Karpas-422 (cell line): ENCODE measurements around the gene CFAP99. TPM values are rescaled to one million over a fixed set of nuclear protein-coding genes. Genes with fewer than 3 reads are reported as not detected.

Source experiments
- DNase-seq: peaks from one replicate; pipeline ENCODE4 v3.0.0-alpha.2; 2015
- H2AFZ ChIP-seq: fragments of 200-600 bp; sonication (generic); 2 replicates; pipeline ENCODE4 v1.6.1; 2014; ENCODE audit warnings: antibody characterized with exemption, low read length, mixed read lengths
- H3K27ac ChIP-seq: fragments of 200-600 bp; sonication (generic); 2 replicates; pipeline ENCODE4 v1.5.1; 2014; ENCODE audit warnings: mild to moderate bottlenecking, low read length, moderate library complexity
- H3K27me3 ChIP-seq: fragments of 200-600 bp; sonication (generic); 2 replicates; pipeline ENCODE4 v1.6.1; 2014; ENCODE audit warnings: low read length, mixed read lengths
- H3K36me3 ChIP-seq: fragments of 200-600 bp; sonication (generic); 2 replicates; pipeline ENCODE4 v1.6.1; 2014; ENCODE audit warnings: low read length, mixed read lengths; ENCODE audit not compliant: insufficient read depth
- H3K4me1 ChIP-seq: fragments of 200-600 bp; sonication (generic); 2 replicates; pipeline ENCODE4 v1.6.1; 2014; ENCODE audit warnings: mild to moderate bottlenecking, low read length, mixed read lengths
- H3K4me2 ChIP-seq: fragments of 200-600 bp; sonication (generic); 2 replicates; pipeline ENCODE4 v1.6.1; 2014; ENCODE audit warnings: low read length, low read depth, mild to moderate bottlenecking; ENCODE audit not compliant: poor library complexity, severe bottlenecking
- H3K4me3 ChIP-seq: fragments of 200-600 bp; sonication (generic); 2 replicates; pipeline ENCODE4 v1.5.1; 2014; ENCODE audit warnings: mild to moderate bottlenecking, antibody characterized with exemption, low read length, mixed read lengths
- H3K79me2 ChIP-seq: fragments of 200-600 bp; sonication (generic); 2 replicates; pipeline ENCODE4 v1.6.1; 2014; ENCODE audit warnings: mild to moderate bottlenecking, low read length, mixed read lengths
- H3K9ac ChIP-seq: fragments of 200-600 bp; sonication (generic); 2 replicates; pipeline ENCODE4 v1.6.0; 2014; ENCODE audit warnings: low read length
- H3K9me2 ChIP-seq: fragments of 200-600 bp; sonication (generic), shearing (Covaris generic); replicated peaks from 2 replicates; pipeline ENCODE4 v1.6.0; 2014; ENCODE audit warnings: mild to moderate bottlenecking, low read length, moderate library complexity; ENCODE audit not compliant: insufficient read depth
- H3K9me3 ChIP-seq: fragments of 300-700, 200-600 bp; sonication (generic); 2 replicates; pipeline ENCODE4 v1.6.1; 2014; ENCODE audit warnings: low read length, mixed read lengths
- H4K20me1 ChIP-seq: fragments of 200-600 bp; sonication (generic); 2 replicates; pipeline ENCODE4 v1.6.1; 2014; ENCODE audit warnings: mild to moderate bottlenecking, antibody characterized with exemption, low read length, low read depth; ENCODE audit not compliant: insufficient read depth
- total RNA-seq: library from RNA; depleted of rRNA; stranded (reverse); fragments of >200 nt; shearing (Covaris generic); gene quantifications from 2 replicates; pipeline ENCODE4 v1.2.3, GENCODE V29; 2014; ENCODE audit warnings: low replicate concordance

CFAP99 gene
- total RNA-seq, 1 experiment from 2014 or later, result 0.67 TPM

- Histone ChIP-seq H2AFZ (peak overlapping the region; percentile 59; the same call in 1 of the 2 replicates), H3K4me2 (peak overlapping the region; percentile 52), H3K27ac (no peak overlapping the region)
Measured at GRCh38 chr4:2442175-2442993, 23.6 kb downstream of the CFAP99 start.

GRCh38 chr4:2443061-2443730 lies 24.4 kb downstream of the CFAP99 start:
- Histone ChIP-seq H3K27me3 (no peaks in the 10 kb centered on the region), H3K36me3 (no peaks in the 10 kb centered on the region; the same call in 1 of the 2 replicates), H4K20me1 (no peaks in the 10 kb centered on the region), H3K9me3 (no peaks in the 10 kb centered on the region), H3K27ac (no peak overlapping the region), H3K9ac (no peak overlapping the region), H3K4me1 (peaks cover 9% of the 10 kb centered on the region), H3K4me3 (no peak overlapping the region), H2AFZ (no peak overlapping the region), H3K4me2 (no peak overlapping the region), H3K9me2 (peaks cover 6% of the 10 kb centered on the region; the same call in 1 of the 2 replicates), H3K79me2 (no peaks in the 10 kb centered on the region)
- DNase-seq, result no peak

More at GRCh38 chr4:2442175-2442993, 23.6 kb downstream of the CFAP99 start:
- Histone ChIP-seq H3K9ac (peak overlapping the region; percentile 29; the same call in 1 of the 2 replicates), H3K27me3 (no peaks in the 10 kb centered on the region), H3K36me3 (no peaks in the 10 kb centered on the region; the same call in 1 of the 2 replicates), H3K9me3 (no peaks in the 10 kb centered on the region), H3K79me2 (no peaks in the 10 kb centered on the region), H3K4me1 (peaks cover 9% of the 10 kb centered on the region), H3K9me2 (peaks cover 5% of the 10 kb centered on the region; the same call in 1 of the 2 replicates), H4K20me1 (no peaks in the 10 kb centered on the region), H3K4me3 (peak overlapping the region; percentile 37; the same call in 1 of the 2 replicates)
- DNase-seq, result no peak

- no peak overlapping the region for H3K27ac ChIP-seq
- H3K4me1 ChIP-seq, result peaks cover 9% of the 10 kb centered on the region
- no peak overlapping the region for H3K9ac ChIP-seq
- DNase-seq, result no peak
- no peaks in the 10 kb centered on the region for H4K20me1 ChIP-seq
- no peaks in the 10 kb centered on the region for H3K79me2 ChIP-seq
- H3K4me3 ChIP-seq, result no peak overlapping the region
- H3K9me2 ChIP-seq, result peaks cover 6% of the 10 kb centered on the region; the same call in 1 of the 2 replicates
- H3K36me3 ChIP-seq, result no peaks in the 10 kb centered on the region; the same call in 1 of the 2 replicates
- H3K27me3 ChIP-seq, result no peaks in the 10 kb centered on the region
- H3K4me2 ChIP-seq, result no peak overlapping the region
- H3K9me3 ChIP-seq, result no peaks in the 10 kb centered on the region
- H2AFZ ChIP-seq, result no peak overlapping the region
Measured at GRCh38 chr4:2443956-2444740, 25.4 kb downstream of the CFAP99 start.

GRCh38 chr4:2445130-2445529 lies 26.4 kb downstream of the CFAP99 start:
- peaks cover 6% of the 10 kb centered on the region; the same call in 1 of the 2 replicates for H3K9me2 ChIP-seq
- H3K9ac ChIP-seq, result no peak overlapping the region
- H2AFZ ChIP-seq, result no peak overlapping the region
- H3K4me2 ChIP-seq, result no peak overlapping the region
- peaks cover 9% of the 10 kb centered on the region for H3K4me1 ChIP-seq
- H3K36me3 ChIP-seq, result no peaks in the 10 kb centered on the region; the same call in 1 of the 2 replicates
- DNase-seq, result no peak
- H3K27me3 ChIP-seq, result no peaks in the 10 kb centered on the region
- no peaks in the 10 kb centered on the region for H4K20me1 ChIP-seq
- no peaks in the 10 kb centered on the region for H3K79me2 ChIP-seq
- H3K27ac ChIP-seq, result no peak overlapping the region
- no peaks in the 10 kb centered on the region for H3K9me3 ChIP-seq
- H3K4me3 ChIP-seq, result no peak overlapping the region

GRCh38 chr4:2445571-2445970 lies 26.8 kb downstream of the CFAP99 start:
- no peaks in the 10 kb centered on the region; the same call in 1 of the 2 replicates for H3K36me3 ChIP-seq
- no peak overlapping the region for H2AFZ ChIP-seq
- H3K9ac ChIP-seq, result no peak overlapping the region
- no peaks in the 10 kb centered on the region for H3K79me2 ChIP-seq
- no peaks in the 10 kb centered on the region for H3K27me3 ChIP-seq
- no peaks in the 10 kb centered on the region for H4K20me1 ChIP-seq
- no peak overlapping the region for H3K4me3 ChIP-seq
- H3K9me2 ChIP-seq, result peaks cover 6% of the 10 kb centered on the region; the same call in 1 of the 2 replicates
- H3K9me3 ChIP-seq, result no peaks in the 10 kb centered on the region
- no peak overlapping the region for H3K4me2 ChIP-seq
- peaks cover 9% of the 10 kb centered on the region for H3K4me1 ChIP-seq
- H3K27ac ChIP-seq, result no peak overlapping the region
- no peak for DNase-seq

- peaks cover 3% of the 10 kb centered on the region for H3K4me1 ChIP-seq
- H3K9ac ChIP-seq, result no peak overlapping the region
- H3K27me3 ChIP-seq, result no peaks in the 10 kb centered on the region
- no peak overlapping the region for H3K4me2 ChIP-seq
- no peak overlapping the region for H2AFZ ChIP-seq
- no peak overlapping the region for H3K27ac ChIP-seq
- H3K36me3 ChIP-seq, result no peaks in the 10 kb centered on the region; the same call in 1 of the 2 replicates
- no peak overlapping the region for H3K4me3 ChIP-seq
- H3K9me2 ChIP-seq, result peaks cover 6% of the 10 kb centered on the region; the same call in 1 of the 2 replicates
- H4K20me1 ChIP-seq, result no peaks in the 10 kb centered on the region
- no peak for DNase-seq
- H3K9me3 ChIP-seq, result no peaks in the 10 kb centered on the region
- no peaks in the 10 kb centered on the region for H3K79me2 ChIP-seq
Measured at GRCh38 chr4:2446656-2447564, 28.2 kb downstream of the CFAP99 start.

GRCh38 chr4:2448589-2448988 lies 29.8 kb downstream of the CFAP99 start:
- Histone ChIP-seq H3K79me2 (no peaks in the 10 kb centered on the region), H4K20me1 (no peaks in the 10 kb centered on the region), H3K27ac (no peak overlapping the region), H3K4me2 (no peak overlapping the region), H3K9me2 (peaks cover 6% of the 10 kb centered on the region; the same call in 1 of the 2 replicates), H3K4me1 (peaks cover 5% of the 10 kb centered on the region; the same call in 1 of the 2 replicates), H3K4me3 (no peak overlapping the region), H3K9me3 (no peaks in the 10 kb centered on the region), H3K9ac (no peak overlapping the region), H3K36me3 (no peaks in the 10 kb centered on the region; the same call in 1 of the 2 replicates), H3K27me3 (no peaks in the 10 kb centered on the region), H2AFZ (no peak overlapping the region)
- no peak for DNase-seq
